PFSK-1 (cell line): ENCODE measurements around the gene HOXB7.

ENCODE experiments used
- FOXP2 ChIP-seq: optimal IDR thresholded peaks from 2 replicates; pipeline ENCODE3; 2011; ENCODE audit warnings: borderline replicate concordance, control low read depth, inconsistent platforms; ENCODE audit not compliant: insufficient read depth; ENCODE audit errors: extremely low read length, extremely low read depth
- POLR2AphosphoS5 ChIP-seq: IDR thresholded peaks from 2 replicates; pipeline ENCODE4 v1.6.1; 2012; ENCODE audit warnings: low read depth, mild to moderate bottlenecking, control low read depth, low read length, moderate library complexity
- SIN3A ChIP-seq: IDR thresholded peaks from 2 replicates; pipeline ENCODE4 v1.6.1; 2012; ENCODE audit warnings: mild to moderate bottlenecking, low read length, moderate library complexity, borderline replicate concordance; ENCODE audit not compliant: insufficient read depth
- TAF1 ChIP-seq: IDR thresholded peaks from 2 replicates; pipeline ENCODE4 v1.6.1; 2012; ENCODE audit warnings: low read length, control low read depth, borderline replicate concordance; ENCODE audit not compliant: insufficient read depth
- TF ChIP-seq, protein P1 (sequence below), 2 experiments: IDR thresholded peaks; 2 replicates each; pipeline versions ENCODE4 v1.6.1 to v1.8.0; 2011 to 2012; ENCODE audit warnings: low read depth in 2 of 2, low read length in 2 of 2, control low read depth in 1 of 2, inconsistent platforms in 1 of 2, mild to moderate bottlenecking in 1 of 2, moderate library complexity in 1 of 2; ENCODE audit not compliant: insufficient read depth in 1 of 2

The HOXB7 gene

DNA sequence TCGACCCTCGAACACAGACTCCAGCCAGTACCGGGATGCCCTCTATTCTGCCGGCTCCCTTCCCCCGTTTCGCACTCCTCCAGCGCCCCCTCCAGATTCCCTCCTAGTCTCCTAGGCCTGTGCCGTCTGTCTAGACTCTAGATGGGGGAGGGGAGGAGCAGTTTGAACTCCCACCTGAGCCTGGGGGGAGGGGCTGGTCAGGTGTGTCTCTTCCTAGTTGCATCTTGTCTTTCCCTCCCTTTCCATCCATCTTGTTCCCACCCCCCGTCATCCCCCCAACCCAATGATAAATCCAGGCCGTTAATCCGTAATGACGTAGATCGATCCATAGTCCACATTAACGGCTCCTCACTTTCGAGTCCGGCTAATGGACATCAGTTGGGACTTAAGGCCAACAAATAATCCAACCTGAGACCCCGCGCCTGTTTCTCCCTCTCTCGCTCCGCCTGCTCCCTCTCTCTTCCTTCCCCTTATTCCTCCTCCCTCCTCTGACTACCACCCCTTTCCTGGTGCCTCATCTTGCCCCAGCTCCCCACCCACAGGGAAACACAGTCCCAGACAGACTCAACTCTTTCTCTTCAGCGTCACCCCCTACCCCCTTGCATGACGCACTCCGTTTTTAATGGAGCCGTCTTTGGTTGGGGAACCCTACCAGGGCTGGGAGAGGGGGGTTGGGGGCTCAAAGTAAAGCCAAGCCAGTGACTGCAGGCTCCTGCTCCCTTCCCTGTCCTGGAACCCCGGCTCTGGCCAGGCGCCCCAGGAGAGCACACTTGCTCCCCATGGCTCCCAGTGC lies 13.9 kb downstream of the HOXB7 start:
- TF ChIP-seq POLR2AphosphoS5: no peak
- TF ChIP-seq FOXP2: no peak
- TF ChIP-seq TAF1: no peak
- TF ChIP-seq, protein P1, sequence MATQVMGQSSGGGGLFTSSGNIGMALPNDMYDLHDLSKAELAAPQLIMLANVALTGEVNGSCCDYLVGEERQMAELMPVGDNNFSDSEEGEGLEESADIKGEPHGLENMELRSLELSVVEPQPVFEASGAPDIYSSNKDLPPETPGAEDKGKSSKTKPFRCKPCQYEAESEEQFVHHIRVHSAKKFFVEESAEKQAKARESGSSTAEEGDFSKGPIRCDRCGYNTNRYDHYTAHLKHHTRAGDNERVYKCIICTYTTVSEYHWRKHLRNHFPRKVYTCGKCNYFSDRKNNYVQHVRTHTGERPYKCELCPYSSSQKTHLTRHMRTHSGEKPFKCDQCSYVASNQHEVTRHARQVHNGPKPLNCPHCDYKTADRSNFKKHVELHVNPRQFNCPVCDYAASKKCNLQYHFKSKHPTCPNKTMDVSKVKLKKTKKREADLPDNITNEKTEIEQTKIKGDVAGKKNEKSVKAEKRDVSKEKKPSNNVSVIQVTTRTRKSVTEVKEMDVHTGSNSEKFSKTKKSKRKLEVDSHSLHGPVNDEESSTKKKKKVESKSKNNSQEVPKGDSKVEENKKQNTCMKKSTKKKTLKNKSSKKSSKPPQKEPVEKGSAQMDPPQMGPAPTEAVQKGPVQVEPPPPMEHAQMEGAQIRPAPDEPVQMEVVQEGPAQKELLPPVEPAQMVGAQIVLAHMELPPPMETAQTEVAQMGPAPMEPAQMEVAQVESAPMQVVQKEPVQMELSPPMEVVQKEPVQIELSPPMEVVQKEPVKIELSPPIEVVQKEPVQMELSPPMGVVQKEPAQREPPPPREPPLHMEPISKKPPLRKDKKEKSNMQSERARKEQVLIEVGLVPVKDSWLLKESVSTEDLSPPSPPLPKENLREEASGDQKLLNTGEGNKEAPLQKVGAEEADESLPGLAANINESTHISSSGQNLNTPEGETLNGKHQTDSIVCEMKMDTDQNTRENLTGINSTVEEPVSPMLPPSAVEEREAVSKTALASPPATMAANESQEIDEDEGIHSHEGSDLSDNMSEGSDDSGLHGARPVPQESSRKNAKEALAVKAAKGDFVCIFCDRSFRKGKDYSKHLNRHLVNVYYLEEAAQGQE (IDR thresholded peaks at IDR 0.05; ENCODE audit: insufficient read depth in 1 of 2, low read depth in 2 of 2, low read length in 2 of 2): no peak
- no peak for TF ChIP-seq SIN3A

DNA sequence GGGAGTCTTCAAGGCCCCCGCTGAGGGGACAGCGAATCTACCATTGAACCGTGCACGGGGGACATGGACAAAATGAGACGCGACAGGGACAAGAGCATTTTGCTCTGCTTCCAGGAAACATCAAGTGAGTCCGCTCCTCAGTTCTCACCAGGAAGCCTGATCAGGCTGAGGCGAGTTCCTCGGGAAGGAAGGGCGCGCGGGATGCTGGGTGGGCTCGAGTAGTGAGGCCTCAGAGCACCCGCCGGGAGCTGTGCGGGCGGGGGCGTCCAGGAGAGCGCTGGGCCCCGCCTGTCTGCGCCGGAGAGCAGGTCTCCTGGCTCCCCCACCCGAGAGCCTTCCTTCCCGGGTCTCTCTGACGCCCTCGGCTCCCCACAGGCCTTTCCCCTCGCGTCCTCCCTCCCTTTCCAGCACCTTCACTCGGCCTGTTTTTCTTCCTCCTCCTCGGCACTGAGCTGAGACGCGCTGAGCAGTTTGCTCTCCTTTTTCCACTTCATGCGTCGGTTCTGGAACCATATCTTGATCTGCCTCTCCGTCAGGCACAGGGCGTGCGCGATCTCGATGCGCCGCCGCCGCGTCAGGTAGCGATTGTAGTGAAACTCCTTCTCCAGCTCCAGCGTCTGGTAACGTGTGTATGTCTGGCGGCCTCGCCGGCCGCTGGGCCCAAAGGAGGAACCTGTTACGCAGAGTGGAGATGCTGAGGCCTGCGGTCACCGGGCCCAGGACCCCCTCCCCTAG lies 14.7 kb downstream of the HOXB7 start:
- TF ChIP-seq, protein P1 (IDR thresholded peaks at IDR 0.05; ENCODE audit: insufficient read depth in 1 of 2, low read depth in 2 of 2, low read length in 2 of 2): no peak
- TF ChIP-seq SIN3A (no peak), POLR2AphosphoS5 (no peak), FOXP2 (no peak), TAF1 (no peak)

DNA sequence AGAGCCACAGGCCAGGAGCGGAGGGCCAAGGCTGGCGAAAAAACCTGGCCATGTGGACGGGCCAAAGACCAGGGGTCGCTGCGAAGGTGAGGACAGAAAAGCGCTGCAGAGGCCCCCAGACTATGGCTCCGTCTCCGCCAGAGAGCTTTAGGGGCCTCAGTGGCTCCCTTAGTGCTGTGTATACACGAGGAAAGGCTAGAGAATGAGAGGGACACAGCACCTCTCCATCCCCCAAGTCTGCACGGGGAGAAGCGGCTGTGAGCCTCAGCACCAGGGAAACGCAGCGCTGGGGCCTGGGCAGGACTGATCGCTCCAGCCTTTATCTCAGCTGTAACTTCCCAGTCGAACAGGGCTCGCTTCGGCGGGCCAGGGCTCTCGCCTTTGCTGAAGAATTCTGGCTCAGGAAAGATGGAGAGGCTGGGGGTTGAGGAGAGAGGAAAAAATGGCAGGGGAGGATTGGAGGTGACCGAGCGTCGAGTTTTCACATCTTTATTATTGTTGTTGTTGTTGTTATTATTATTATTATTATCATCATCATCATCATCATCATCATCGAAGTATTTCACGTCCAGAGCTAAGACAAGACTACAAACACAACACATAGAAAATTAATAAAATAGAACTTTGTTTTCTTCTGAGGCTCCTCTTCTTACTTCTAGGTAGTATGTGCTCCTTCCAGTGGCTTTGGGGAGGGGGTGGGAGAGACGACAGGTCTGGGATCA lies 15.4 kb downstream of the HOXB7 start:
- TF ChIP-seq SIN3A (no peak), POLR2AphosphoS5 (no peak), TAF1 (no peak), FOXP2 (no peak)
- TF ChIP-seq, protein P1 (IDR thresholded peaks at IDR 0.05; ENCODE audit: insufficient read depth in 1 of 2, low read depth in 2 of 2, low read length in 2 of 2): no peak

DNA sequence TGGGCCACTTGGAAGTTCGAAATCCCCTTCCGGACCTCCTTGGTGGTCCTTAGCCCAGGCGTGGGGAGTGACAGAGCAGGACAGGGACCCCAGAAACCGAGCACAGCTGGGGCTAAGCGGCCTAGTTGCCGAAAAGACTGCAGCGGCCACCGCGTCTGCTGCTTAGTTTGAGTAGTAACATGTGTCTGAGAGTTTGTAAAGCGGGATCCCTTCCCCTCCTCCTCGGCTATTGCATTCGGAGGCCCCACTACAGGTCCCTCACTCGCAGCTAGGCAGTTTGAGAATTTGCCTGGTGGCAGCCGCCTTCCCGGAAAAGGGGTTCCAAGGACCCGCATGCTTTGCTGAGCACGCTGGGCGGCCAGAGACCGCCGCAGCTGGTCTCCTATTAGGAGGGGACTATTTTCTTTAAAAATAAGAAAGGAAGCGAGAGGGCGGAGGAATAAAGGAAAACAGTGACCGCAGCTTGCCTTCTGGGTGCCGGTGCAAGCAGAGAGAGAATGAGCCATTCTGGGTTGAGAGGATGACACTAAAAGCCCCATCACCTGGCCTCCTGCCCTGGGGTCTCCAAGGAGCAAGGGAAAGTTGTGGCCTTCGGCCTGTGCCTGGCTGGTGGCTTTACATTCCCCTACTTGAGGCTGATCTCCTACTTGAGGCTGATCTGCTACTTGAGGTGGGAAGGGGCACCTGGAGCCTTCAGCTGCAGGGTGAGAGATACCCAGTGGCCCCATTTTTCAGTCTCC lies 16.1 kb downstream of the HOXB7 start:
- TF ChIP-seq, protein P1 (IDR thresholded peaks at IDR 0.05; ENCODE audit: insufficient read depth in 1 of 2, low read depth in 2 of 2, low read length in 2 of 2): no peak
- TF ChIP-seq POLR2AphosphoS5: no peak
- TF ChIP-seq SIN3A: no peak
- no peak for TF ChIP-seq TAF1
- TF ChIP-seq FOXP2: no peak
